NCI-H2227 (cell line): Measurements from ENCODE around the gene EPDR1.

Experiments used
- DNase-seq: peaks from one replicate; lab custom pipeline; 2025; ENCODE audit not compliant: unreplicated experiment; lab: John Stamatoyannopoulos, UW

The EPDR1 gene

DNA sequence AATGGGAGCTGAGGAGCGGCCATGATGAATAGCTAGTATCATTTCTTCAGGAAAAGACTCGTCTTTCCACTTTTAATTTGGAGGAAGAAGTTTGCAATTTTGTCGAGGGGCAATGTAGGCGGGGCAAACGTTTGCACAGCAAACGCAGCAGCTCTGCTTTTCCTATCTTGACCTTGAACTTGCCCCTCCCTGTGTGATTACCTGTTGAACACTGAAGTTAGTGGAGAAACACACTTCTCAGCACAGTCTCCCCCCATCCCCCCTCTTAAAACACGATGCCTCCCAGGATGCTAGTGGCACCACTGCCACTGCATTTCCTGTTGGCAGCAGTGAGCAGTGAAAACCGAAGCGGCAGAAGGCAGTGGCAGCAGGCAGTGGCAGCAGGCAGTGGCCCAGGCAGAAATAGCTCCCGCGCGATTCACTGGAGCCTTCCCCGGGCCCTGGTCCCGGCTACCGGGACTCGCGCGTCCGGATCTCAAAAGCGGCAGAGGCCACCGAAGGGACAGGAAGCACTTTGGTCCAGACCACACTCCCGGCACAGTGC, at the start of gene EPDR1:
Gene EPDR1 (plus strand): TSS at position 336 of the 544 bp plus-strand sequence. CDS start 300 bp downstream, outside the sequence.
- DNase-seq = peak; percentile 1

DNA sequence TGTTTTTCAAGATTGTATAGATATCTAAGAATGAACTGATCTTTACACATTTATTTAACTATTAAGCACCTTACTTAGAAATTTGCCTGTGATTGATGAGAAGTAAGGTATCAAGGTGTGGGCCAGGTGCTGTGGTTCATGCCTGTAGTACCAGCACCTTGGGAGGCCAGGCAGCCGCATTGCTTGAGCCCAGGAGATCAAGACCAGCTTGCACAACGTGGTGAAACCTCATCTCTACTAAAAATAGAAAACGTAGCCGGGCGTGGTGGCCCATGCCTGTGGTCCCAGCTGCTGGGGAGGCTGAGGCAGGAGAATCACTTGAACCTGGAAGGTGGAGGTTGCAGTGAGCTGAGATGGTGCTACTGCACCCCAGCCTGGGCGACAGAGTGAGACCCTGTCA, 38.4 kb upstream of the EPDR1 start:
- no peak for DNase-seq

DNA sequence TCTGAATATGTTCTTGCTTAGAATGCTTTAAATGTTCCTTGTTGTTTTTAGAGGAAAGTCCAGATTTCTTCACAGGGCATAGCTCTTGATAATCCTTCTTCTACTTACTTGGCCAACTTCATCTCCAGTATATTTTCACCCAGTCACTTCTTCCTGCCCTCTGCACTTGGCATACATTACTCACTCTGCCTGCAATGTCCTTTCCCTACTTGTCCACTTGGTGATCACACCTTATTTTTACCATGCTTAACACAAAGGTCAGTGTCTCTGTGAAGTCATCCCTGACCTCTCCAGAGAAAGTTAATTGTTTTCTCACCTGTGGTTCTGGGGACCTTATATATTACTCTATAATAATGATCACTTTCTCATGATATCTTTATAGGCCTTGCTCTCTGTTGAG, 27.1 kb upstream of the EPDR1 start:
- DNase-seq = no peak

DNA sequence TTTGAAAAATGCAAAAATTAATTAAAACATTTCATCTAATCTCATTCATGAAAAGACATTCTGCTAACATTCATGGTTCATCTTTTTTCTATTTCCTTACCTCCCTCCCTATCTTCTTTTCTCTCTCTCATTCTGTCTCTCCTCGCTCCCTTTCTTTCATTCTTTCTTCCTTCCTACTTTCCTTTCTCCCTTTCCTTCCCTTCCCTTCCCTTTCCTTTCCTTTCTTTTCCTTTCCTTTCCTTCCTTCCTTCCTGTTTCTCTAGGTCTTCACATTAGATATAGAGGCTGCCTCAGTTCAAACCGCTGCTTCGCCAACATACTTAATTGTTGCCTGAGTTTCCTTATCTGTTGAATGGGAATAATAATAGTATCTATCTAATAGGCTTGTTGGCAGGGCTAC, 25.8 kb upstream of the EPDR1 start:
- no peak for DNase-seq

DNA sequence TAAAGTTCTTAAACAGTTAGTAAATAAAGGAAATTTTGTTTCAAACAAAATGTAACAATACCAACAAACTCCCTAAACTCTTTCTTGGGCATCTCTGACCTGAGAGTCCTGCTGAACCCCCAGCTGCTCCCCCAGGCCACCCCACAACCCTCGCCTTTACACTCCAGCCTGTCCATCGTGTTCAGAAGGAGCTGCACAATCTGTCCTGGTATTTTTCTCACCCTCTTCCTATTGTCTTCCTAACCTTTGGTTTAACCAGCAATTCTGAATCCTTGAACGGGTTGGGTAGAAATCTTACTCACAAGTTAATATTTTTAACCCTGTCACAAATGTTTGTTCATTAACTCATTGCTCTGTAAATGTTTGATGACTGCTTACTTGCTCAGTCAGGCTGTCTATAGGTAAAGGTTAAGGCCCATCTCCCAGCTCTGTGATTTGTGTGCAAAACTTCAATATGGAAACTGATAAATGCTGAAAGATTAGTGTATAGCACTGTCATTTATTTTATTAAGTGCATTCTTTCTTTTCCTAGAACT, 20.7 kb upstream of the EPDR1 start:
- no peak for DNase-seq

DNA sequence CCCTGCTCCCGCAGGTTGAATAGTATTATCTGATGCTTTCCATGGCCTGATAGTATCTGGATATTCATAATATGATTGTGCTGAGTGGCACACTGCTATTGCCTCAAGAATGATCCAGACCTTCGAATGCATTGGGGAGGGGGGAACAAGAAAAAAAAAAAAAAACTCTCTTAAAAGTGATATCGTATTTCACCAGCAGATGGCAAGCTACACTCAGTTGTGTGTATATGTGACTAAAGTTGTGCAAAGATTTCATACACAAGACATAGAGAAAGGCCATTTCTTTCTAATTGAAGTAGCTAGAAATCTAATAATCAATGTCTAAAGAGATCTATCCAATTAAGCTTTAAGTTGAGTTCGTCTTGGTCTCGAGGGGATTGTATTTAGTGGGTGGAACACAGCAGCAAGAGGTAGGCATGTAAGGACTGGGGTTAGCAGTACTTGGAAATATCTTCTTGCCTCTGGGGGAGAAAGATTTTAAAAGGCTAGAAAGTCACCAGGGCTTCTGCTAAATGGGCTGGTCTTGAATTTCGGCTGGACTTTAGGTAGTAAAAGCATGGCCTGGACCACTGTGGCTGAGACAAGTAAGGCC, 19.1 kb upstream of the EPDR1 start:
- DNase-seq = no peak

DNA sequence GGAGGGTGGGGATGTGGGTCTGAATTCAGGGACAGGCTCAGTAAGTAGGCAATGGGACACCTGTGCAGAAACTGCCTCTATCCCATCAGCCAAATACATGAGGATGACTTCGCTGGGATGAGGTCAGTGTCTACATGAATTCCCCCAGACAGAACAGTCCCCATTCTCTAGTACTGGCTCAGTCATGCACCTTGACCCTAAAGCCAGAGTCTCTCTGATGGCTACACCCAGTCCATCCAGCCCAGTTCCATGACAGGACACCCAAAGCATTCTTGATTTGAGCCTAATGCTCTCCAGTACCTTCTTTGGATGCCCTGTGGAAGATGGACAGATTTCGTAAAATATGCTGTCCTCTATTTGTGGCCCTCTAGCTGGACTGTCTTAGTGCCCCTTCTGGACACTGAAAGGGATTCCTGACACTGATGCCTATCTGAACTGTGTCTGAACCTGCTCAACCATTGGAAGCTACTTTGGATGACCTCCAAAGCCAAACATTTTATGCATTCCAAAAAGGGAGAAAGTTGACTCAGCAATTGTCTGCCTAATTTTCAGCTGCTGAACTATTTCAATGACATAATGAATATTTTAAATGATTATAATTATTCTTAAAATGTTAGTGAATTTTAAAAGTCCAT, 18.4 kb upstream of the EPDR1 start:
- DNase-seq = no peak

DNA sequence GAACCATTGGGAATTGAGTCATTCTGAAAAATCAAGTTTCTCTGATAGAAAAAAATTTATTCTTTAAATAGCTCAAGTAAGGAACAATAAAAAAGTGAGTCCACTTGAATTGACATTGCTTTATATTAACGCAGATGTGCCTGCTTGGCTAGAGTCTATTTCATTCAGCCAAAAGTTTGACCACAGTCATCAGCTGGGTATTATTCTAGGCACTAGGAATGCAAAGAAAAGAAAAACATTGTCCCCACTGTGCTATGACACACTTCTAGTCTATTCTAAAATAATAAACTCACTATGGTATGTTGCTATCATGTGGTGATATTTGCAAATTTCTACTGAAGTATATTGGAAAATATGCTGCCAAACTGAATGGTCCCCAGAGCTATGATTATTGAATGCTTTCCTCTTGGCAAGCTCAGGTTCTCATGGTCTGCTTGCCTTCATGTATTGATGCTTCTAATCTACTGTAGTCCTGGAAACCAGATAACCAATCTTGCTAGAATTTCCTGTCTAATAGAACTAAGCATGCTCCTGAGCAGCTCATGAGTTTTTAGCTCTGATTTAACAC, 12.1 kb upstream of the EPDR1 start:
- DNase-seq = no peak

DNA sequence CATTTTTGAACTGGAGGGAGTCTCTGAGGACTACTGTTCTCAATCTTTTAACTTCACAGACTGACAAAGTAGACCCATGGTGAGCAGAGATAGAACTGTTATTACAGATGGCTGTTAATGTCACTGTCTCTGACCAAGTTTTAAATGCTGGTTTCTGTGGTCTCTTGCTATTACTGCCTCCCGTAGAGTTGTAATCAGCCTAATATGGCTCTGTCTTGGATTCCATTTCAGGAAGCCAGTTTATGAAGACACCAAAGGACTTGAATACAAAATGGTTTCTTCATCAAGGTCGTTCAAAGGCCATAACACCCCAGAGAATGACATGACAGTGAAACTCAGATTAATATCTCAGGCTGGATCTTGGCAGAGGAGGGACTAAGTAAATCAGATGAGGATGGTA, 7.7 kb upstream of the EPDR1 start:
- DNase-seq = no peak

DNA sequence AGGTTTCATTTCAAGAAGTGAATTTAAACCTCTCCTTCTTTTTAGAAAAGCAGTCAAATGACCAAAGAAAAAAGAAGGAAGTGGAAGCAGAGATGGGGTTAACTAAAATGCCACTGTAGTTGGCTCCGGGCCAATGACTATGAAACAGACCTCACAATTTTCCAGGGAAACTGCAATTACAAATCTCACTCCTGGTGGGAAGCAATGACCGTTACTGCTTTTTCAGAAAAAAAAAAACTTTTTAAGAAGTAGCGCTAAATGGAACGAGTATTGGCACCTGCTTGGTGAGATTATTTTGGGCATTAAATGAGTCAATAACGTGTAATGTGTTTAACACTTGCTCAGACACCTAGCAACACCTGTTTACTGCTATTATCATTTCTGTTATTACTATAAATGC, 5.0 kb upstream of the EPDR1 start:
- DNase-seq = no peak

DNA sequence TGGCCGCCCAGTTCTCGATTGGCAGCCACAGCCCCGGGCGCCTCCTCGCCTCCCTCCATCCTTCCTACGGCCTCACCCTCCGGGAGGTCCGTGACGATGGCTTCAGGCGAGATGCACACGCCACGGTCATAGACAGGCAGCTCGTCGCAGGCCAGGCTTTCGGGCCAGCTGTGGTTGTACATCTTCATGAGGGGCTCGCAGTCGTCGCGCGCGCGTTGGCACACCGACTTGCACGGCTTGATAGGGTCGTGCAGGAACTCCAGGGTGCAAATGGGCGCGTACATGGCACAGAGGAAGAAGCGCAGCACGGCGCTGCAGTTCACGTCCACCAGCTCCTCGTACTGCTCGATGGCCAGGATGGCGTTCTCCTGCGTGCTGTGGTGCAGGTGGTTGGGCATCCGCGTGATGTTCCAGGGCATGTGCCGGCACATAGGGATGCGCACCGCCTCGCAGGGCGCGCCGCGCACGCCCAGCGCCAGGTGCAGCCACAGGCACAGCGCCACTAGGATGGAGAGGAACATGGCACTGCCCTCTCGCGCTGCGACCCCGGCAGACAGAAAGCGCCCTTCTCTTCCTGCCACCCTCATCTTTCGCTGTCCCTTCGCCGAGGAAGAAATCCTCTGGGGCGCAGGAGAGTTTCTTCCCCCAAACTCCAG, 4.3 kb upstream of the EPDR1 start:
- no peak for DNase-seq

DNA sequence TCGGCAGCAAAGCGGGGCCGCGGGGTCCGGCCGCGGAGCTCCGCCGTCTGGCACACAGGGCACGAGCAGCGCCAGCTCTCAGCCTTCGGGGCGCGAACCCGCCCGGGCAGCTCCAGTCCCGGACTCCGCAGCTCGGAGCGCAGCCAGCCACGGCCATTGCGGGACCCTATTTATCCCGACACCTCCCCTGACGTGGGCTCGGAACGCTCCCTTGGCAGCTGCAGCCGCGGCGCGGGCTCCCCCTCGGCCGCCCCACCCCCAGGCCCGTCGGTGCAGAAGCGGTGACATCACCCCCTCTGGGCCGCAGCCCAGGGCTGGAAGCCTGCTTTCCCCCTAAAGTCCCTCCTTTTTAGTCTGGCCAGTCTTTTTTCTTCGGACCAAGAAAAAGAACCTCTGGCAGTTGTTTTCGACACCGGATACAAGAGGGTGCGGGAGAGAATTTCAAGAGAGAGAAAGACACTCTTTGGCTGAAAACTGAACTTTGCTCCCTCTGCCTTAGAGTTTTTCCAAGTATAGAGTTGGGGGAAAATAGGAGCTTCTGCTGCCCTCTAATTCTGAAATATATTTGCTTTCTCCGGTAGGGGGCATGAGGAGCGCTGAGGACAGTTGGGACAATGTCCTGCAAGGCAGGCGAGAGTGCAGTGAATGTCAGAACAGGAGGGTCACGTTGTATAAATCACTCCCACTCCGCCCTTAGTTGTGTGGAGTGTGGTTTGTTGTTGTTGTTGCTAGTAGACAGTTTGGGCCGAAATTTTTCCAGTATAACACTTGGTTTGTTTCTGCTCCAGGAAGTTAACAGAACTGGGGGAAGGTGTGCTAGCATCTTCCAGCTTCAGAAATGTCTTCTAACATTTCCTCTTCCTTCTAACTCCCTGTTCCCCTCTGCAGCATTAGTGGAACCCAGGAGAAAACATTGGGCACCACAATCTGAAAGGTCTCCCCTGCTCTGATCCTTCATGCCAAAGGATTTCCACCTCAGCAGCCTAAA, 3.5 kb upstream of the EPDR1 start, which contains the start of gene SFRP4:
Gene SFRP4 (minus strand): TSS at position 145 of the 988 bp plus-strand sequence. CDS start 280 bp downstream, outside the sequence.
- DNase-seq = no peak

DNA sequence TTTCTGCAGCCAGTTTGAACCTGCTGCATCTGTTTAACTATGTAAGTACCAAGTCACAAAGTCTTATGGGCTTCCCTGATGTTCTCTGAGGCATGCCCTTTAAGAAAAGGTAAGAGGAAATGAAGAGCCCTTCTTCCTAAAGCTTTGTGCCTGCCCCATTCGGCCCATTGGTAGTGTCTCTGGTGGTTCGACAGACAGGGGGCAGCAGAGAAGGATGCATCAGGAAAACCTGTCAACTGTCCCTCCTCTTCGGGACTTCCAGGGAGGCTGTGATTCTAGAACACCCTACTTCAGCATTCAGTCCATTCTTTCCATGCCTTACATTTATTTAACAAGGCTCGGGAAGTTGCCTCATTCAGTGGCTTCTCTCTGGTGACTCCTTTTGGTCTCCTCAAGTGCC, 1.9 kb upstream of the EPDR1 start:
- DNase-seq = no peak

DNA sequence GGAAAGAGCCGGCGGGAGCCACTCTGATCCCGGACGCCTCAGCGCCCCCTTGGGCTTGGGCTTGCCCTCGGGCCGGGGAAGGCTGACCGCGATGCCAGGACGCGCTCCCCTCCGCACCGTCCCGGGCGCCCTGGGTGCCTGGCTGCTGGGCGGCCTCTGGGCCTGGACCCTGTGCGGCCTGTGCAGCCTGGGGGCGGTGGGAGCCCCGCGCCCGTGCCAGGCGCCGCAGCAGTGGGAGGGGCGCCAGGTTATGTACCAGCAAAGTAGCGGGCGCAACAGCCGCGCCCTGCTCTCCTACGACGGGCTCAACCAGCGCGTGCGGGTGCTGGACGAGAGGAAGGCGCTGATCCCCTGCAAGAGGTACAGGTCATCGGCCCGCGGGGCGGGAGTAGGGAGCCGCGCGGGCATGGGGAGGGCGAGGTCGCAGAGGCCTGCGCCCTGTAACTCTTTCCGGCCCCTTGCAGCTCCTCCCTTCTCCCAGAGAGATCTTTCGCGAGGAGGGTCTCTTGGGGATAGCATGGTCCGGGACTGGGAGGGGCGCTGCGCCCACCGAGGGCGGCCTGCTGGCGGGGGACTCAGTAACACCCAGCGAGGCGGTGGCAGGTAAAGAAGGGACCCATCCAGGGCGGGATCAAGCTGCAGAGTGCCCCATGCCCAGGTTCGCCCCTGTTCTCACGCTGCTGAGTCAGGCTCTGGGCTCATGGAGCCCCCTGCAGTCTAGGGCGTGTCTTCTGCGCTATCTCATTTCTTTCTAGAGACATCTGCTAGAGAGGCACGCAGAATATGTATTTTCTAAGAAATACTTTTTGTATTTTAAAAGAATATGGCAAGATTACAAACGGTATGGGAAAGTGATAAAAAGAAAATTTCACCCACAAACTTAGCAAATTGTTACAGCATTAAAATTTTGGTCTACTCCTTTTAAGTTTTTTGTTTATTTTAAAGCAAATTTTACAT, 687 bp downstream of the EPDR1 start:
- DNase-seq = no peak

DNA sequence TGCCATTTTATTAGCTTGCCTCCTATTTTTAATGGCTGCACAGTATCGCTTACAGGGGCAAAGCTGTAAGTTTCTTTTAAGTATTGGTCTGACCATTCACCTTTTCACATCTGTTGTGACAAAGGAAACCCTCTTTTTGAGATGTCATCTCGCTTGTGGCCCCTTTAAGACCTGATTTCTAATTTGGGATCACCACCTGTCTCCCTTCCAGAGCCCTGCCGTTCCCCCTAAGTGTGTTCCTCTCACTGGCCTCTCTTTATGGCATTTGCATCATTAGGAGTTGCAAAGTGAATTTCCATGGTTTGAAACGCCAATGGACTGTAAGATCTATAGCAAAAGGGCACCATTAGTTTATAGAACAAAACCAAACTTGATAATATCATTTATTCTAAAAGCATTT, 1.4 kb downstream of the EPDR1 start:
- DNase-seq = no peak

DNA sequence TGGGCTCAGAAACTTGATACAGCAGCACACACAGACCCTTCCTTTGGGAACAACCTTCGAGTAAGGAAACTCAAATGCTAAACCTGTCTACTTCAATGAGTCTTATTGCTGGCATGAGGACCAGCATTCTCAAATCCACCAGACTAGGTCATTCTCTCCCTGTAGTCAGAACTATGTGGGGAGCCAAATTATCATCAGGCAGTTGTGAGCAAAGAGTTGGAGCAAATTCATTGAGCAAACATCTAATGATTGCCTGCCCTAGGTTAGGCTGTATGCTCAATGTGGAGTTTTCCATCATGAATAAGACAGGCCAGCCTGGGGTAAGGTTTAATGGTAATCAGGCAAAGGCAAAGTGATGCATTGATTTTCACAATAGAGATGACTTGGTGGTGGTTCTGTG, 3.6 kb downstream of the EPDR1 start:
- DNase-seq = no peak

DNA sequence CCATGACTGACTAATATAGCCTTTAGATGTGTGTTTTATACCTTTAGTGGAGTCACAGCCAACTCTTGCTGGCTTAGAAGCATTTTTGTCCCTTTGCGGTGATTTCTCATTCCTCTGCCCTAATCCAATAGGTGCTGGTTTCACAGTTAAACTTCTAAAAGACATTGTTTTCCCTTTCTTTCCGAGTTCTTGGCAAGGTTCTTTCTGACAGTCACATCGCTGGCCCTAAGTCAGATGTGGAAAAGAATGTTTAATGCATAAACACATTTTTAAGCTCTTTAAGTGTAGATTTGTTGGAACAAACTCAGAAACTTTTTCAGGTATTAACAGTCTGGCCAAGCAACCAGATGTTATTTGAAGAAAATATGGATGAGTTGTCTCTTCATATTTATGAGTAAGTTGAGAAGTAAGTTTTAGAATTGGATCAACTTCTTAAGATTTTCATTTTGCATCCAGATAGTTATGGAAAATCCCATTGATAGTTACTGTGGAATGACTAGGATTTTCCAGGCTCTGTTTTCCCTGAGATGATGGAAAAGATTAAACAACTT, 4.1 kb downstream of the EPDR1 start:
- DNase-seq = no peak

DNA sequence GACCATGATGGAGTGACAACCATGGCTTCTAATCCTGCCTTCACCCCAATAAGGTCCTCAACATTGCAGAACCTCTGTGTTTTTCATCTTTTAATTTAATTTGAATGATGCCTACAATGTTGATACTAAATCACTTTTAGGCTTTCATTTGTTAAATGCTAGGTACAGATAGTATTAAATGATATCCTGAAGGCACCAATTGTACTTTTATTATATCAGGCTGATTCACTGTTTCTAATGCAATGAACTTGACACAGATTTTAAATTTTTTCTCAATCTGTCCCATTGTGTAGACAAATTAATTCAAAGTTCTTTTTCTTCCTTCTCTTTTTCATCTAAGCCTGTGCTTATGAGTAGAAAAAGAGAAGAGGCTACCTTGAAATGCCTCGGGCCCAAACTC, 5.2 kb downstream of the EPDR1 start:
- DNase-seq = no peak
